ENCODE results near the gene YKT6.

- TF ChIP-seq CTCF (IDR thresholded peaks at IDR 0.05) (no peak), POLR2A (IDR thresholded peaks at IDR 0.05) (no peak)
Measured at GRCh38 chr7:44235066-44235465, 34.3 kb downstream of the YKT6 start.

Measured in thyroid gland (tissue), 4 donors.